GM19351 (cell line): Measurements from ENCODE around the gene GMEB2.

Experiments
- ATAC-seq: cut with Tn5 transposase; IDR thresholded peaks from one replicate; pipeline ENCODE4 v1.9.1; 2021; ENCODE audit warnings: mild to moderate bottlenecking, moderate library complexity; ENCODE audit not compliant: unreplicated experiment

GMEB2 gene

GRCh38 chr20:63548542-63548941 is 78.4 kb downstream of the GMEB2 start:
- ATAC-seq: no peak

DNA sequence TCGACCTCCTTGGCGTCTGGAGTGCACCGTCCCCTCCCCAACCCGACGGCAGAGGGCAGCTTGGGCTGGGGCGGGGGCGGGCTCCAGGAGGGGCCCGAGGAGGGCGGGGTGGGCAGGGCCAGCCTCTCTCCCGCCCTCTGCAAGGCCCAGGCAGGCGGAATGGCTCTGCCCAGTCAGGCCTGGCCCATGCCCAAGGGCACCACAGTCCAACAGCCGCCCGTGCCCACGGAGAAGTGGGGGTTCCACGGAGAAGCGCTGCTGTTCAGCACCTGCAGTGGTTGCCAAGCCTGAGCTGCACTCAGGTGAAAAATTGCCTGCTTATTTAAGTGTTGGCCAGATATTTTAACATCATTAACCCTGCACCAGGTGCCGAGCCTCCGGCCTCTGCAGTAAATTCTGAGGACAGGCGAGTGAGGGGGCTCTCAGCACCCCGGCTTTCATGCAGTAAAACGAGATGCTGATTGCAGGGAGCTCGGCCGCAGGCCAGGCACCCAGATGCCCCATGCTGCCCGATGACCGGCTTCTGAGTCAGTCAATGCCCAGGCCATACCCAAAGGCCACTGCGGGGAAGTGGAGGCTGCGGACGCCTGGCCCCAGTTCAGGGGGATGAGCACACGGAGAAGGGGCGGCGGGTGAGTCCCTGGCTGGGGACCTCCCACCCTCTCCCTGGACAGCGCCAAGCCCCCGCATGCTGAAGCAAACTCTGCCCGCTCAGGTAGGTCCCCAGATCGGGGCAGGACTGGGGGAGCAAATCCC is 79.0 kb downstream of the GMEB2 start, which contains the start of gene SRMS:
TSS of gene SRMS (minus strand) at position 25 of the 756 bp plus-strand sequence. CDS start 286 bp downstream, outside the sequence.
- no peak for ATAC-seq

DNA sequence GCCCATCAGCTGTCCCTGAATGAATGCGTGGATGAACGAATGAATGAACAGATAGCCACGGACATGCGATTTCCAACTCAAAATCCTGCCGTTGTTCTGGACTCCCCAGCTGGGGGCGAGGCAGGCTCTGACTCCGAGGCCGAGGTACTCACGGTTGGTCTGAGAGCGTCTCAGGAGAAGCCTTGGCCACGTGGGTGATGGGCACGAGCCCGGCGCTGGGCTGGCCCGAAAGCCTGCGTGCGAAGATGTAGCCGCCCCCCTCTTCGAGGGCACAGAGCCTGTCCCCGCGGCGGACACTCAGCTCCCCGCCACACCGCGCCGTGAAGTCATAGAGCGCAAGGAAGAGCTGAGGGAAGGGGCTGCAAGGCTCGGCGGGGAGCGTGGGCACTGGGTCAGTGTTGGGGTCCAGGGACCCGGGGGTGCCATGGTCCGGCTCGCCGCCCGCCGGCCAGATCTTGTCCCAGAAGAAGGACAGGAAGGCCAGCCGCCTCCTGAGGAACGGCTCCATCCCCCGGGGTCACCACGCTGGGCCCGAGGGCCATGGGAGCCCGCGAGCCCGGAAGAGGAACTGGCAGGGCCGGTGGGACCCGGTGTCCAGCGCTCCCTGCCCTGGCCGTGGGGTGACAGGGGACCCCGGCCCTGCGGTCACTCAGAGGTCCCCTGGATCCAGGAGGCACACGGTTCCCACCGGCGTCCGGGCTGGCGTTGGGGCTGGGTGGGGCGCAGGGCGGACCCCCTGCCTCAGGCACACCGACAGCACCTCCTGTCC is 79.8 kb downstream of the GMEB2 start:
- ATAC-seq: no peak

DNA sequence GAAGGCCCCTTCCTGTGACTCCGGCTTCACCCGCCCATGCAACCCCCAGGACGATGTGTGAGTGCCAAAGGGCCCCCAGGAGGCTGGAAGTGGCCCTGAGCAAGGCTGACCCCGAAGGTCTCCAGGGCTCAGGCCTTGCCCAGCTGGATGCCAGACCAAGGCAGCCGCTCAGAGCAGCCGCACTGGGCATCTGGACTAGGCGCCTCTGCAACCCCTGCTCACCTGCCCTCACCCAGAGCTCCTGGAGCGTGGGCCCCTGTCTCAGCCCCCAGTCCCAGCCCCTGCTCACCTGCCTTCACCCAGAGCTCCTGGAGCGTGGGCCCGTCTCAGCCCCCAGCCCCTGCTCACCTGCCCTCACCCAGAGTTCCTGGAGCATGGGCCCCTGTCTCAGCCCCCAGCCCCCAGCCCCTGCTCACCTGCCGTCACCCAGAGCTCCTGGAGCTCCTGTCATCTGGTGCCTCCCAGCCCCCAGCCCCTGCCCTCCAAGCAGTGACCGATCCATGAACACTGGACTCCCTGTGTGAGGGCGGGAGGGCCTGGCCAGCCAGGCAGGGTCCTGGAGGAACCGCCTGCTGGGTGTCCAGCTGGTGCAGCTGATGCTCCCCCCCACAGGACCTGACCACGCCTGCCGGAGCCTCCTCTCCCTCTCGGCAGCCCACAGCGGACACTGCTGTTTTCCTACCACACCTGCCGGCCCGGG is 80.5 kb downstream of the GMEB2 start:
- no peak for ATAC-seq

DNA sequence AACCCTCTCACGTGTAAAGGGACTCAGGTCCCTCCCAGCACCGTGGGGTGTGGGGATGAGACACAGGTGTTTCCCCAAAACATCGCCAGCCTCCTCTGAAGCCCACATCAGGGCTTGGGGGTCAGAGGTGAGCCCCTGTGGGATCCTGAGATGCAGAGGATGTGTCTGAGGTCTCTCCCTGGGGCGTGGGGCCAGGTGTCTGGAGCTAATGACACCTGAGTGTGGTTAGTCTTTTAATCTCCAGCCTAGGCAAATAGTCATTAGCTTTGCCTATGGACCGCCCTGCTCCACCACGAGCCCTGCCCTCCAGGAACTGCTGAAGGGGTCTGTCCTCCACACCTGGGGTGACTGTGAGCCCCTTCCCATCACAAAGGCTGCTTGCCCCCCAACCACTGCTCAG is 81.1 kb downstream of the GMEB2 start:
- ATAC-seq: no peak

GRCh38 chr20:63544958-63545516 is 81.9 kb downstream of the GMEB2 start:
- no peak for ATAC-seq

GRCh38 chr20:63544241-63544957 is 82.5 kb downstream of the GMEB2 start:
- no peak for ATAC-seq

DNA sequence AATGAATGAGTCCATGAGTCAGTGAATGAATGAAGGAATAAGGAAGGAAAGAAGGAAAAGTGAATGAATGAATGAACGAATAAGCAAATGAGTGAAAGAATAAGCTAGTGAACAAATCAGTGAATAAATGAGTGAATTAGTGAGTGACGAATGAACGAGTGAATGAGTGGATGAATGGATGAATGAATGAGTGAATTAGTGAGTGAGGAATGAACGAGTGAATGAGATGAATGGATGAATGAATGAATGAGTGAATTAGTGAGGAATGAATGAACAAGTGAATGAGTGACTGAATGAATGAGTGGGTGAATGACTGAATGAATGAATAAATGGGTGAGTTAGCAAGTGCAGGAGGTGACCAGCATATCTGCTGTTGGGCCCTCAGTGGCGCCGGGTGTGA is 83.2 kb downstream of the GMEB2 start:
- ATAC-seq: no peak

GRCh38 chr20:63543131-63543530 is 83.8 kb downstream of the GMEB2 start:
- ATAC-seq: no peak

- ATAC-seq: no peak
These were observed 84.2 kb downstream of the GMEB2 start for GRCh38 chr20:63542696-63543095.

DNA sequence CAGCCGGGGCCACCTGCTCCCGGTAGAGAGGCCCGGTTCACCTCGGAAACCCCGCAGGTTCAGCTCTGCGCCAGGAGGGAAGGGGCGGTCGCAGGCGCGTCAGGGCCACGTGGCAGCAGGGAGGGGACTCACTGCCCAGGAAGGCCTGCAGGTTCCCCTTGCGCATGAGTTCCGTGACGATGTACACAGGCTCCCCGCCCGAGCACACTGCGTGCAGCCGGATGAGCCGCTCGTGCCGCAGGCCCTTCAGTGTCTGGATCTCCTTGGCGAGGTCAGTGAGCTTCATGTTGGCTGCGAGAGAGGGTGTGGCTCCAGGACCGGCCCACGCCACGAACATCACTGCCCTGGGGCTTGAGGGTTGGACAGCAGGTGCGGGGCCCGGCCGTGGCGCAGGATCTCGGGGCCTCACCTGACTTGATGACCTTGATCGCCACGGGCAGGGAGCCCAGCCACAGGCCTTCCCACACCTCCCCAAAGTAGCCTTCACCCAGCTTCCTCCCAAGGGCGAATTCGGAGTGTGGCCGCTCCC is 84.8 kb downstream of the GMEB2 start:
- no peak for ATAC-seq

DNA sequence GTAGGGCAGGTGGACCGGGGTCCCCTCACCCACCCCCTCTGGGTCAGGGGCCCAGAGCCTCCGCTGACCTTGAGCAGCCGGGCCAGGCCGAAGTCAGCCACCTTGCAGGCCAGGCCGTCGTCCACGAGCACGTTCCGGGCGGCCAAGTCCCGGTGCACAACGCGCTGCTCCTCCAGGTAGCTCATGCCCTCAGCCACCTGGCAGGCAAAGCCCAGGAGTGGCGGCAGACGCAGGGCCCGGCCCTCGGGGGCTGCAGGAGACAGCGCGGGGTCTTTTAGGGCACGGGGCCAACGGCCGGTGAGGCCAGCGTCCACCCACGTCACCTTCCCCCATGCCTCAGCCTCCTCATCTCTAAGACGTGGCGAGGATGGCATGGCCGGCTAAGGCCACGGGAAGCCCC is 85.5 kb downstream of the GMEB2 start:
- ATAC-seq: no peak

GRCh38 chr20:63540417-63541186 is 86.3 kb downstream of the GMEB2 start:
- no peak for ATAC-seq

DNA sequence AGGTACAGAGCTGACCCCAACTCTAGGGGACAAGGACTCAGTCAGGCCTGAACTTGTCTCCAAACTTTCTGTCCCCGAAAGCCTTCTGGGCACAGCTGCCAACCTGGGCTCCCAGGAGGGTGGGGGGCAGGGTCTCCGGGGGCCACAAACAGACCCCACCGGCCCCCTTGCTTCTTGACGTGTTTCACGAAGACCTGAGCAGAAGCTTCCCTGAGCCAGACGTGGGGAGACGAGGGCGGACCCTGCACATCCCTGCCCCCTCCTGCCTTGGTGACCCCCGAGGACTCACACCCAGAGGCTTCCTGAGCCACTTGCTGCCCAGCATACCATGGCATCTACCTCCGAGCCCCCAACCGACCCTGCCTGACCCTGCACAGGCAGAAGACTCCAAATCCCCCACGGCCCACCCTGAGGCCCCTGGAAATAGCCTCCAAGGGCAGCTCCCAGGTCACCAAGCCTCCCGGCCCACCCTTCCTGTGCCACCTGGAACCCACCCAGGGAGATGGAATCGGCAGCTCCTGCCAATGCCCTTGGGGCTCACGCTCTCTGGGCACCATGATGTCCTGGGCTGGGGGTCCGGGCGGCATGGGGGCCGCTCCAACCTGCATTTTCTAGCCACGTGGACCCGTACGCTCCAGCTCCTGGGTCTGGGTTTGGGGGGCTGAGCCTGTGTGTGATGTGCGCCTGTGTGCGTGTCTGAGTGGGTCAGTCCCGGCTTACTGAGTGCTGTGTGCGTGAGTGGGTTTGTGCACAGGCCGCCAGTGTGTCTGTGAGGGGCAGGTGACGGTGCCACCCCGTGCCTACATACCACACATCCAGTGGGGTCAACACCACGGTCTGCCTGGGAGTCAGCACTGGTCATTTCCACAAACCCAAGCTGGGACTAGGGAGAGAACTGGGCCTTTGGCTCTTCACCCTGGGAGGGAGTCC is 87.2 kb downstream of the GMEB2 start:
- ATAC-seq: no peak

DNA sequence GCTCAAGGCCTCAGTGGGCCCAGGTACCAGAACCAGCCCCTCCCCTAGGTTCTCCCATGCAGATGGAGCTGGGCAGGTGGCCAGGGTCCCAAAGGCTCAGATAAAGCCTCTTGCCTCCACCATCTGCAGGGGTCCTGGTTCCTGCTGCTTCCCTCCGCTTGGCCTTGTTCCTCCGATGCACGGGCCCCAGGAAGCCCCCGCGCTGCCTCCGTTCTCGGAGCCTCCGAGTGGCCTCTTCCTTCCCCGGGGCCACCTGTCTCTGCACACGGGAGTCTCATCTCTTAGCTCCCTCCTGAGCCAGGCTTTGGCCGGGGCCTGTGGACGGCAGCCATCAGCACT is 87.8 kb downstream of the GMEB2 start:
- no peak for ATAC-seq

GRCh38 chr20:63538204-63539091 is 88.5 kb downstream of the GMEB2 start:
- ATAC-seq: no peak
